Kidney (tissue), 14 donors: ENCODE results near the gene SLC25A44. TPM values are rescaled to one million over a fixed set of nuclear protein-coding genes. Genes with fewer than 3 reads are reported as not detected.
A peak's percentile ranks its signal among the peaks of the same experiment; 100 is the strongest.

Experiments
- DNase-seq, 5 donors: peaks; one replicate each; pipeline ENCODE4 v3.0.0-alpha.2; 2013 to 2020
- FAIRE-seq: peaks from 2 replicates; lab custom pipeline; 2012; peaks lifted over from hg19 to GRCh38; lab: Jason Lieb, UNC
- H3K27ac ChIP-seq, 2 donors: one replicate each; pipeline ENCODE4 v1.7.0; 2013; ENCODE audit warnings: low read depth in 2 of 2, low read length in 2 of 2, inconsistent platforms in 1 of 2
- H3K27me3 ChIP-seq: one replicate; pipeline ENCODE4 v1.7.1; 2013; ENCODE audit warnings: low read length, inconsistent platforms; ENCODE audit not compliant: control insufficient read depth, insufficient read depth
- H3K36me3 ChIP-seq, 3 donors: one replicate each; pipeline versions ENCODE4 v1.7.0 to v1.7.1; 2013; ENCODE audit warnings: low read length in 3 of 3, control low read depth in 1 of 3, inconsistent platforms in 1 of 3; ENCODE audit not compliant: insufficient read depth in 3 of 3, control insufficient read depth in 2 of 3
- H3K4me1 ChIP-seq, 3 donors: one replicate each; pipeline versions ENCODE4 v1.7.0 to v1.7.1; 2013; ENCODE audit warnings: low read length in 3 of 3, inconsistent platforms in 1 of 3, low read depth in 1 of 3; ENCODE audit not compliant: control insufficient read depth in 2 of 3, insufficient read depth in 2 of 3
- H3K4me3 ChIP-seq, 3 donors: one replicate each; pipeline versions ENCODE4 v1.7.0 to v1.8.1; 2013; ENCODE audit warnings: low read length in 3 of 3, control low read depth in 1 of 3, inconsistent platforms in 1 of 3
- H3K9ac ChIP-seq, 3 donors: one replicate each; pipeline versions ENCODE4 v1.7.0 to v1.7.1; 2013; ENCODE audit warnings: low read length in 3 of 3, control low read depth in 1 of 3, inconsistent platforms in 1 of 3
- H3K9me3 ChIP-seq, 3 donors: one replicate each; pipeline versions ENCODE4 v1.7.0 to v1.7.1; 2013; ENCODE audit warnings: low read length in 3 of 3, control low read depth in 1 of 3, inconsistent platforms in 1 of 3; ENCODE audit not compliant: control insufficient read depth in 2 of 3, insufficient read depth in 1 of 3
- CTCF ChIP-seq: IDR thresholded peaks from 3 replicates; pipeline ENCODE4 v1.5.1; 2012; ENCODE audit warnings: mild to moderate bottlenecking, moderate library complexity, borderline replicate concordance; ENCODE audit not compliant: insufficient read depth; ENCODE audit errors: extremely low read depth
- intact Hi-C: fragments of 100-400 bp; cut with DNase I; formaldehyde crosslinking; loops from one replicate; pipeline ENCODE4 v1.11.1; 2022
- polyA plus RNA-seq: library from polyadenylated mRNA; stranded (reverse); fragments of 350-450 nt; fragmentation: Illumina TruSeq; extraction: RNeasy Lipid Tissue Mini Kit (QIAGEN cat#74804); gene quantifications from one replicate; pipeline ENCODE4 v1.2.3, GENCODE V29; 2014; ENCODE audit warnings: low read depth, low replicate concordance; ENCODE audit not compliant: insufficient read depth
- total RNA-seq: library from RNA; stranded (reverse); fragmentation: NEBNext Ultra II Directional; extraction: Animal tissue kit (Norgen Biotek cat#: 25700); gene quantifications from one replicate; pipeline ENCODE4 v1.2.1, GENCODE V29; 2021
- donor health status: control.
- donor health status: control.
- donor health status: control.
- donor health status: control.
- donor health status: control.
- donor health status: DM: yes; HTN: yes; CAD: no.
- donor health status: Normal renal cell carcinoma (clear cell type).

The SLC25A44 gene
- total and polyA plus RNA-seq, 2 donors from 2014 or later = 28.1 to 29.0 TPM

GRCh38 chr1:156149374-156150332, 44.3 kb upstream of the SLC25A44 start:
- H3K27ac ChIP-seq = peak overlapping the region in 1 of 2 donors; percentile 34

DNA sequence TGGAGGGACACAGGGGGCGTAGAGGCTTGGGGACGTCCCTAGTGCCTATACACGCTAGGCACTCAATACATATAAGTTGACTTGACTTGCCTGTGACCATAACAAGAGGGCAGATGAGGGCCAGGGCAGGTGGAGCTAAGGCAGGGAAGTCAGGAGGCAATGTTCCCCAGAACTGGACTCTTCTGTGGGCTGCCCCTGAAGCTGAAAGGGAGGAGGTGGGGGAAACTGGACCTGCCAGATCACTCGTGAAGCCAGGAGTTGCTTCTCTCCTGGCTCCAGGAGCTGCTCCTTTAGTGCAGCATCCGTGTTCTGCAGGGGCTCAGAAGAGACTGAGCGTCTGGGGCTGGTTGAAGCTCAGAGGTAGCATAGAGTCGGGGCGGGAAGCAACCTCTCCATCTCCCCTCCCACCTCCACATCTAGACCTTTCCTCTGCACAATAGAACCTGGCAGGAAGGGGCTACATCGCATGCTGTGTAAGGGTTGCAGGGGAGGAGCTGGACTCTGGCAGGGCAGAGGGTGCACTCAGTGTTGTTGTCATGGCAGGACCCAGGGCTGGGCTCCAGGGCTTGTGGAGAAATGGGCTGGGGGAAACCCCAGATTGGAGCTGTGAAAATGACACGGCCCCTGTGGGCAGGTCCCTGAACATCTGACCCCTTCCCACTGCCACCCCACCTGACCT, 43.4 kb upstream of the SLC25A44 start:
- no peak for DNase-seq
- no peak overlapping the region for H3K4me3 ChIP-seq
- peaks cover 6 to 38% (median 24%) of the 10 kb centered on the region in 3 donors for H3K4me1 ChIP-seq
- no peaks in the 10 kb centered on the region for H3K36me3 ChIP-seq
- H3K9me3 ChIP-seq = no peaks in the 10 kb centered on the region
- TF ChIP-seq CTCF = no peak
- H3K9ac ChIP-seq = no peak overlapping the region
- intact Hi-C loops = no loop called here
- no peaks in the 10 kb centered on the region for H3K27me3 ChIP-seq
- FAIRE-seq = no peak
- peak overlapping the region in 1 of 2 donors; percentile 68 for H3K27ac ChIP-seq

More at GRCh38 chr1:156149374-156150332, 44.3 kb upstream of the SLC25A44 start:
- Histone ChIP-seq H3K9ac (no peak overlapping the region), H3K27me3 (no peaks in the 10 kb centered on the region), H3K36me3 (no peaks in the 10 kb centered on the region), H3K4me1 (peaks cover 6 to 38% (median 24%) of the 10 kb centered on the region in 3 donors), H3K9me3 (no peaks in the 10 kb centered on the region), H3K4me3 (no peak overlapping the region)
- intact Hi-C loops = loop anchor here (5.0 kb wide), 1 partner anchor 78 kb away; no protein-coding TSS in a partner anchor
- FAIRE-seq = no peak
- DNase-seq = peak in 4 of 5 donors; percentile 65 to 84 (median 76)
- no peak for TF ChIP-seq CTCF

DNA sequence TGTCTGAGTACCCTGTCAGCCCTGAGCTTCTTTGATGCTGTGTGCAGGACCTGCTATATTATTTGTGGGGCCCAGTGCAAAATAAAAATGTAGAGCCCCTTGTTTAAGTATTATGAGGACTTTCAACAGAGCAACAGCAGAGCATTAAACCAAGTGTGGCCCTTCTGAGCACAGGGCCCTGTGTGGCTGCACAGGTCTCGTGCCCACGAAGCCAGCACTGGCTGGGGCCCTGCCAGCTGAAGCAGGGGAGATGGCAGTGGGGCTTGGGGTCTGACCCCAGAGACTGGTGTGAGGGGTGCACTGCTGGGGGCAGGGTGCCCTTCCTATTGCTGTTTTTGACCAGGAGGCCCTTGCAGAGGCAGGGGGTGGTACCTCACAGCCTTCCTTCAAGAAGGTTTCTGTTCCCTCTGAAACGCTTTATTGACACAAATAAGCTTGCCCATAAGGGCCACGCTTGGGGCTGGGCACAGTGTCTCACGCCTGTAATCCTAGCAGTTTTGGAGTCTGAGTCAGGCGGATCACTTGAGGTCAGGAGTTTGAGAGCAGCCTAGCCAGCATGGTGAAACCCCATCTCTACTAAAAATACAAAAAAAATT, 42.7 kb upstream of the SLC25A44 start:
- Histone ChIP-seq H3K9me3 (no peaks in the 10 kb centered on the region), H3K9ac (no peak overlapping the region), H3K4me1 (peaks cover 4 to 36% (median 22%) of the 10 kb centered on the region in 3 donors), H3K27me3 (no peaks in the 10 kb centered on the region), H3K4me3 (no peak overlapping the region), H3K36me3 (no peaks in the 10 kb centered on the region), H3K27ac (peak overlapping the region; percentile 50 to 68)
- DNase-seq (no peak), FAIRE-seq (no peak)
- no peak for TF ChIP-seq CTCF
- intact Hi-C loops = no loop called here
